Measurements from ENCODE around the gene CHSY3.

DNA sequence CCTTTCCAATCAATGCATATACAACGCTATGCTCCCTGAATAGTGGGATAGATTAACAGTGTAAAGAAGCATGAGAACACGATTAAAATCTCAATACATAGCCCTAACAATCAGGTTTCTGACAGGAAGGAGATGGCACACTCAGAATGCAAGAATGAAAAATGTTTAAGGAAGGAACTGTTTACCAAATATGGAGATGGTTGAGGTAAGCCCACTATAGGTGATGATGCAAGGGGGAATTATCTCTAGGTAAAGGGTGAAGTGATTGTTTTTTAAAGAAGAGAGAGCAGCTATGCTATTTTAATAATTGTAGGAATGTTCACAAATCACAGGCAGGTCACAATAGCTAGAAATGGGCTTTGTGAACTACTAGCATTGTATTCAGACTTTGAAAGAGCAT, 302.4 kb downstream of the CHSY3 start:
- TF ChIP-seq POLR2A (IDR thresholded peaks at IDR 0.05): no peak
- TF ChIP-seq, protein P1, sequence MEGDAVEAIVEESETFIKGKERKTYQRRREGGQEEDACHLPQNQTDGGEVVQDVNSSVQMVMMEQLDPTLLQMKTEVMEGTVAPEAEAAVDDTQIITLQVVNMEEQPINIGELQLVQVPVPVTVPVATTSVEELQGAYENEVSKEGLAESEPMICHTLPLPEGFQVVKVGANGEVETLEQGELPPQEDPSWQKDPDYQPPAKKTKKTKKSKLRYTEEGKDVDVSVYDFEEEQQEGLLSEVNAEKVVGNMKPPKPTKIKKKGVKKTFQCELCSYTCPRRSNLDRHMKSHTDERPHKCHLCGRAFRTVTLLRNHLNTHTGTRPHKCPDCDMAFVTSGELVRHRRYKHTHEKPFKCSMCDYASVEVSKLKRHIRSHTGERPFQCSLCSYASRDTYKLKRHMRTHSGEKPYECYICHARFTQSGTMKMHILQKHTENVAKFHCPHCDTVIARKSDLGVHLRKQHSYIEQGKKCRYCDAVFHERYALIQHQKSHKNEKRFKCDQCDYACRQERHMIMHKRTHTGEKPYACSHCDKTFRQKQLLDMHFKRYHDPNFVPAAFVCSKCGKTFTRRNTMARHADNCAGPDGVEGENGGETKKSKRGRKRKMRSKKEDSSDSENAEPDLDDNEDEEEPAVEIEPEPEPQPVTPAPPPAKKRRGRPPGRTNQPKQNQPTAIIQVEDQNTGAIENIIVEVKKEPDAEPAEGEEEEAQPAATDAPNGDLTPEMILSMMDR (IDR thresholded peaks at IDR 0.05): no peak
